Activated CD4-positive, alpha-beta T cell treated with anti-CD3 and anti-CD28 coated beads, Interleukin-10, Interleukin-2, amounts not matched to agents 100 ng/mL and 50 ng/mL, durations not matched to agents 16 hours and 8 hours (primary cell): ENCODE data around the gene HMX1.

Source experiments
- DNase-seq: peaks from one replicate; pipeline ENCODE4 v3.0.0-alpha.2; 2020

The HMX1 gene

GRCh38 chr4:8854931-8855330 lies 16.7 kb downstream of the HMX1 start:
- DNase-seq, result no peak

GRCh38 chr4:8854016-8854415 lies 17.6 kb downstream of the HMX1 start:
- DNase-seq, result no peak

- no peak for DNase-seq
Observed at GRCh38 chr4:8853249-8853648, 18.4 kb downstream of the HMX1 start.

GRCh38 chr4:8852118-8852704 lies 19.4 kb downstream of the HMX1 start:
- no peak for DNase-seq

GRCh38 chr4:8851321-8852117 lies 20.1 kb downstream of the HMX1 start:
- no peak for DNase-seq

GRCh38 chr4:8850830-8851188 lies 20.8 kb downstream of the HMX1 start:
- no peak for DNase-seq

- no peak for DNase-seq
Observed at GRCh38 chr4:8850074-8850829, 21.4 kb downstream of the HMX1 start.

- no peak for DNase-seq
Observed at GRCh38 chr4:8849266-8850073, 22.2 kb downstream of the HMX1 start.

GRCh38 chr4:8848507-8849265 lies 23.0 kb downstream of the HMX1 start:
- DNase-seq, result no peak

- DNase-seq, result no peak
Observed at GRCh38 chr4:8847764-8848163, 23.9 kb downstream of the HMX1 start.

- DNase-seq, result no peak
Observed at GRCh38 chr4:8847331-8847730, 24.3 kb downstream of the HMX1 start.

- no peak for DNase-seq
Observed at GRCh38 chr4:8846826-8847225, 24.8 kb downstream of the HMX1 start.

GRCh38 chr4:8846046-8846720 lies 25.5 kb downstream of the HMX1 start:
- no peak for DNase-seq

- DNase-seq, result no peak
Observed at GRCh38 chr4:8844976-8845690, 26.5 kb downstream of the HMX1 start.

GRCh38 chr4:8843597-8843996 lies 28.0 kb downstream of the HMX1 start:
- no peak for DNase-seq

- DNase-seq, result no peak
Observed at GRCh38 chr4:8842614-8843013, 29.0 kb downstream of the HMX1 start.

GRCh38 chr4:8841678-8842268 lies 29.9 kb downstream of the HMX1 start:
- DNase-seq, result no peak

GRCh38 chr4:8840816-8841455 lies 30.7 kb downstream of the HMX1 start:
- DNase-seq, result no peak

- no peak for DNase-seq
Observed at GRCh38 chr4:8840006-8840793, 31.4 kb downstream of the HMX1 start.
